ENCODE data around the gene NFE2L3. TPM values are rescaled to one million over a fixed set of nuclear protein-coding genes. Genes with fewer than 3 reads are reported as not detected.

NFE2L3 gene
- total and polyA plus RNA-seq, 9 of the 15 experiments (the other 6 are each of a cell fraction or from before 2014, with no cell fraction given), result 2.9 to 16.9 (median 12.4) TPM

- TF ChIP-seq STAT5A (IDR thresholded peaks at IDR 0.05; ENCODE audit: borderline replicate concordance, low read length) (peak; percentile 61; the same call in 1 of the 2 replicates), ZFX (CRISPR knock-in tag; IDR thresholded peaks at IDR 0.05) (no peak), SOX6 (IDR thresholded peaks at IDR 0.05) (peak; percentile 75), RNF2 (IDR thresholded peaks at IDR 0.05) (peak; percentile 74), POLR2AphosphoS5 (IDR thresholded peaks at IDR 0.05; ENCODE audit: control insufficient read depth, insufficient read depth, low read depth, low read length) (peak; percentile 52; the same call in 1 of the 2 replicates), MTA2 (IDR thresholded peaks at IDR 0.05; ENCODE audit: low read depth) (peak; percentile 79), MBD2 (IDR thresholded peaks at IDR 0.05; ENCODE audit: borderline replicate concordance, low read depth) (peak; percentile 31; the same call in 1 of the 2 replicates), STAG1 (CRISPR knock-in tag; IDR thresholded peaks at IDR 0.05; ENCODE audit: borderline replicate concordance) (no peak), RBBP5 (IDR thresholded peaks at IDR 0.05; ENCODE audit: borderline replicate concordance, insufficient read depth, low read length, poor library complexity, severe bottlenecking) (no peak), POLR2AphosphoS2 (IDR thresholded peaks at IDR 0.05; ENCODE audit: low read length) (peak; percentile 82; the same call in 1 of the 2 replicates), ZNF395 (CRISPR knock-in tag; IDR thresholded peaks at IDR 0.05) (peak; percentile 92), TSC22D4 (tag; IDR thresholded peaks at IDR 0.05) (no peak), HBP1 (CRISPR knock-in tag; IDR thresholded peaks at IDR 0.05) (no peak)
- TF ChIP-seq, protein P1, sequence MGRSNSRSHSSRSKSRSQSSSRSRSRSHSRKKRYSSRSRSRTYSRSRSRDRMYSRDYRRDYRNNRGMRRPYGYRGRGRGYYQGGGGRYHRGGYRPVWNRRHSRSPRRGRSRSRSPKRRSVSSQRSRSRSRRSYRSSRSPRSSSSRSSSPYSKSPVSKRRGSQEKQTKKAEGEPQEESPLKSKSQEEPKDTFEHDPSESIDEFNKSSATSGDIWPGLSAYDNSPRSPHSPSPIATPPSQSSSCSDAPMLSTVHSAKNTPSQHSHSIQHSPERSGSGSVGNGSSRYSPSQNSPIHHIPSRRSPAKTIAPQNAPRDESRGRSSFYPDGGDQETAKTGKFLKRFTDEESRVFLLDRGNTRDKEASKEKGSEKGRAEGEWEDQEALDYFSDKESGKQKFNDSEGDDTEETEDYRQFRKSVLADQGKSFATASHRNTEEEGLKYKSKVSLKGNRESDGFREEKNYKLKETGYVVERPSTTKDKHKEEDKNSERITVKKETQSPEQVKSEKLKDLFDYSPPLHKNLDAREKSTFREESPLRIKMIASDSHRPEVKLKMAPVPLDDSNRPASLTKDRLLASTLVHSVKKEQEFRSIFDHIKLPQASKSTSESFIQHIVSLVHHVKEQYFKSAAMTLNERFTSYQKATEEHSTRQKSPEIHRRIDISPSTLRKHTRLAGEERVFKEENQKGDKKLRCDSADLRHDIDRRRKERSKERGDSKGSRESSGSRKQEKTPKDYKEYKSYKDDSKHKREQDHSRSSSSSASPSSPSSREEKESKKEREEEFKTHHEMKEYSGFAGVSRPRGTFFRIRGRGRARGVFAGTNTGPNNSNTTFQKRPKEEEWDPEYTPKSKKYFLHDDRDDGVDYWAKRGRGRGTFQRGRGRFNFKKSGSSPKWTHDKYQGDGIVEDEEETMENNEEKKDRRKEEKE (IDR thresholded peaks at IDR 0.05; ENCODE audit: borderline replicate concordance in 1 of 2, control insufficient read depth in 1 of 2, low read depth in 2 of 2, low read length in 1 of 2), result no peak
- TF ChIP-seq, protein P2, sequence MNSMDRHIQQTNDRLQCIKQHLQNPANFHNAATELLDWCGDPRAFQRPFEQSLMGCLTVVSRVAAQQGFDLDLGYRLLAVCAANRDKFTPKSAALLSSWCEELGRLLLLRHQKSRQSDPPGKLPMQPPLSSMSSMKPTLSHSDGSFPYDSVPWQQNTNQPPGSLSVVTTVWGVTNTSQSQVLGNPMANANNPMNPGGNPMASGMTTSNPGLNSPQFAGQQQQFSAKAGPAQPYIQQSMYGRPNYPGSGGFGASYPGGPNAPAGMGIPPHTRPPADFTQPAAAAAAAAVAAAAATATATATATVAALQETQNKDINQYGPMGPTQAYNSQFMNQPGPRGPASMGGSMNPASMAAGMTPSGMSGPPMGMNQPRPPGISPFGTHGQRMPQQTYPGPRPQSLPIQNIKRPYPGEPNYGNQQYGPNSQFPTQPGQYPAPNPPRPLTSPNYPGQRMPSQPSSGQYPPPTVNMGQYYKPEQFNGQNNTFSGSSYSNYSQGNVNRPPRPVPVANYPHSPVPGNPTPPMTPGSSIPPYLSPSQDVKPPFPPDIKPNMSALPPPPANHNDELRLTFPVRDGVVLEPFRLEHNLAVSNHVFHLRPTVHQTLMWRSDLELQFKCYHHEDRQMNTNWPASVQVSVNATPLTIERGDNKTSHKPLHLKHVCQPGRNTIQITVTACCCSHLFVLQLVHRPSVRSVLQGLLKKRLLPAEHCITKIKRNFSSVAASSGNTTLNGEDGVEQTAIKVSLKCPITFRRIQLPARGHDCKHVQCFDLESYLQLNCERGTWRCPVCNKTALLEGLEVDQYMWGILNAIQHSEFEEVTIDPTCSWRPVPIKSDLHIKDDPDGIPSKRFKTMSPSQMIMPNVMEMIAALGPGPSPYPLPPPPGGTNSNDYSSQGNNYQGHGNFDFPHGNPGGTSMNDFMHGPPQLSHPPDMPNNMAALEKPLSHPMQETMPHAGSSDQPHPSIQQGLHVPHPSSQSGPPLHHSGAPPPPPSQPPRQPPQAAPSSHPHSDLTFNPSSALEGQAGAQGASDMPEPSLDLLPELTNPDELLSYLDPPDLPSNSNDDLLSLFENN (IDR thresholded peaks at IDR 0.05; ENCODE audit: low read depth in 2 of 2, low read length in 2 of 2), result peak in 1 of 2 experiments; percentile 60; a peak in 1 of 4 replicates
- TF ChIP-seq, protein P3, sequence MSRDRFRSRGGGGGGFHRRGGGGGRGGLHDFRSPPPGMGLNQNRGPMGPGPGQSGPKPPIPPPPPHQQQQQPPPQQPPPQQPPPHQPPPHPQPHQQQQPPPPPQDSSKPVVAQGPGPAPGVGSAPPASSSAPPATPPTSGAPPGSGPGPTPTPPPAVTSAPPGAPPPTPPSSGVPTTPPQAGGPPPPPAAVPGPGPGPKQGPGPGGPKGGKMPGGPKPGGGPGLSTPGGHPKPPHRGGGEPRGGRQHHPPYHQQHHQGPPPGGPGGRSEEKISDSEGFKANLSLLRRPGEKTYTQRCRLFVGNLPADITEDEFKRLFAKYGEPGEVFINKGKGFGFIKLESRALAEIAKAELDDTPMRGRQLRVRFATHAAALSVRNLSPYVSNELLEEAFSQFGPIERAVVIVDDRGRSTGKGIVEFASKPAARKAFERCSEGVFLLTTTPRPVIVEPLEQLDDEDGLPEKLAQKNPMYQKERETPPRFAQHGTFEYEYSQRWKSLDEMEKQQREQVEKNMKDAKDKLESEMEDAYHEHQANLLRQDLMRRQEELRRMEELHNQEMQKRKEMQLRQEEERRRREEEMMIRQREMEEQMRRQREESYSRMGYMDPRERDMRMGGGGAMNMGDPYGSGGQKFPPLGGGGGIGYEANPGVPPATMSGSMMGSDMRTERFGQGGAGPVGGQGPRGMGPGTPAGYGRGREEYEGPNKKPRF (IDR thresholded peaks at IDR 0.05; ENCODE audit: low read depth, low read length), result no peak
Observed at GRCh38 chr7:26180792-26181198, 28.8 kb downstream of the NFE2L3 start (continued).
